SK-N-MC (cell line): ENCODE data around the gene TMEM107.

ENCODE experiments used
- DNase-seq: peaks from one replicate; pipeline ENCODE4 v3.0.0-alpha.2; 2011; ENCODE audit warnings: low read depth, low spot score
- H3K27ac ChIP-seq: fragments of 200-600 bp; sonication (generic); 2 replicates; pipeline ENCODE4 v1.5.1; 2016; ENCODE audit warnings: mixed run types
- H3K36me3 ChIP-seq: fragments of 200-600 bp; sonication (generic); 2 replicates; pipeline ENCODE4 v1.6.1; 2017; ENCODE audit warnings: antibody characterized with exemption, low read length, mixed read lengths; ENCODE audit not compliant: insufficient read depth
- H3K4me3 ChIP-seq: fragments of 200-600 bp; sonication (generic); 2 replicates; pipeline ENCODE4 v1.5.1; 2016
- H3K9ac ChIP-seq: fragments of 200-600 bp; sonication (generic); 2 replicates; pipeline ENCODE4 v1.8.0; 2017; ENCODE audit warnings: mixed run types, mixed read lengths; ENCODE audit not compliant: insufficient read length
- H3K9me3 ChIP-seq: fragments of 200-600 bp; sonication (generic); 2 replicates; pipeline ENCODE4 v1.6.1; 2017; ENCODE audit warnings: low read depth, mild to moderate bottlenecking, antibody characterized with exemption, low read length, moderate library complexity, mixed read lengths
- EZH2 ChIP-seq: fragments of 200-600 bp; sonication (generic); IDR thresholded peaks from one replicate; pipeline ENCODE4 v1.6.1; 2017; ENCODE audit warnings: antibody characterized with exemption
- FOXP2 ChIP-seq: optimal IDR thresholded peaks from 2 replicates; pipeline ENCODE3; 2011; ENCODE audit warnings: mild to moderate bottlenecking, moderate library complexity; ENCODE audit not compliant: insufficient read depth; ENCODE audit errors: extremely low read length, control extremely low read depth
- POLR2AphosphoS5 ChIP-seq: IDR thresholded peaks from 2 replicates; pipeline ENCODE4 v1.6.1; 2012; ENCODE audit warnings: mild to moderate bottlenecking, low read depth, low read length, borderline replicate concordance

TMEM107 gene

GRCh38 chr17:8212312-8213180 lies 36.4 kb upstream of the TMEM107 start:
- TF ChIP-seq POLR2AphosphoS5 (no peak), FOXP2 (no peak), EZH2 (no peak)
- no peak for DNase-seq
- no peak overlapping the region for H3K9ac ChIP-seq
- no peaks in the 10 kb centered on the region for H3K9me3 ChIP-seq
- H3K36me3 ChIP-seq = peaks cover 11% of the 10 kb centered on the region
- no peak overlapping the region for H3K27ac ChIP-seq
- no peak overlapping the region for H3K4me3 ChIP-seq

GRCh38 chr17:8210761-8211458 lies 34.7 kb upstream of the TMEM107 start:
- no peak for TF ChIP-seq FOXP2
- no peak for TF ChIP-seq POLR2AphosphoS5
- no peak for TF ChIP-seq EZH2
- Histone ChIP-seq H3K4me3 (peak overlapping the region; percentile 95), H3K36me3 (peaks cover 28% of the 10 kb centered on the region), H3K27ac (peak overlapping the region; percentile 93), H3K9ac (peak overlapping the region; percentile 97), H3K9me3 (no peaks in the 10 kb centered on the region)
- no peak for DNase-seq

- DNase-seq = peak; percentile 55
- peak within 1 kb of the TSS; percentile 95 for H3K4me3 ChIP-seq
- peak within 1 kb of the TSS; percentile 97 for H3K9ac ChIP-seq
- peak within 1 kb of the TSS; percentile 93 for H3K27ac ChIP-seq
- H3K9me3 ChIP-seq = no peaks in the 10 kb centered on the region
- TF ChIP-seq POLR2AphosphoS5 = peak; percentile 83
- no peak for TF ChIP-seq FOXP2
- TF ChIP-seq EZH2 = no peak
- H3K36me3 ChIP-seq = peaks cover 35% of the 10 kb centered on the region
Observed at GRCh38 chr17:8209907-8210760, 34.0 kb upstream of the TMEM107 start, which contains the start of gene AURKB. Gene AURKB, minus strand, starts transcription at chr17:8210575. Its CDS starts 351 bp downstream, at chr17:8210224.

GRCh38 chr17:8206536-8206935 lies 30.4 kb upstream of the TMEM107 start:
- Histone ChIP-seq H3K9me3 (no peaks in the 10 kb centered on the region), H3K27ac (no peak overlapping the region), H3K36me3 (peaks cover 60% of the 10 kb centered on the region), H3K9ac (no peak overlapping the region), H3K4me3 (no peak overlapping the region)
- no peak for DNase-seq
- TF ChIP-seq FOXP2 (no peak), POLR2AphosphoS5 (no peak), EZH2 (no peak)

GRCh38 chr17:8204761-8205555 lies 28.8 kb upstream of the TMEM107 start:
- peak; percentile 52; the same call in 1 of the 2 replicates for TF ChIP-seq POLR2AphosphoS5
- TF ChIP-seq FOXP2 = no peak
- TF ChIP-seq EZH2 = no peak
- no peak overlapping the region for H3K9ac ChIP-seq
- H3K36me3 ChIP-seq = peaks cover 66% of the 10 kb centered on the region
- no peak overlapping the region for H3K27ac ChIP-seq
- DNase-seq = no peak
- no peak overlapping the region for H3K4me3 ChIP-seq
- H3K9me3 ChIP-seq = no peaks in the 10 kb centered on the region

- DNase-seq = no peak
- TF ChIP-seq POLR2AphosphoS5 (peak; percentile 77), FOXP2 (no peak)
- Histone ChIP-seq H3K9me3 (no peaks in the 10 kb centered on the region), H3K36me3 (no peaks in the 10 kb centered on the region), H3K27ac (peak overlapping the region; percentile 78), H3K4me3 (peak overlapping the region; percentile 75), H3K9ac (peak overlapping the region; percentile 62)
Observed at GRCh38 chr17:8192070-8192815, 16.1 kb upstream of the TMEM107 start.

- DNase-seq = no peak
- Histone ChIP-seq H3K9me3 (no peaks in the 10 kb centered on the region), H3K4me3 (peak overlapping the region; percentile 84), H3K36me3 (no peaks in the 10 kb centered on the region), H3K27ac (no peak overlapping the region; the same call in 1 of the 2 replicates), H3K9ac (no peak overlapping the region)
- no peak for TF ChIP-seq FOXP2
- no peak for TF ChIP-seq EZH2
- no peak for TF ChIP-seq POLR2AphosphoS5
Observed at GRCh38 chr17:8190506-8190905, 14.3 kb upstream of the TMEM107 start.
